ENCODE data around the gene TNFSF9. TPM values are rescaled to one million over a fixed set of nuclear protein-coding genes. Genes with fewer than 3 reads are reported as not detected.
"Not testable (repeated sequence)": the region's sequence is repeated elsewhere in the genome, so short reads cannot be mapped to it uniquely, and the experiment has no call there.

Gene TNFSF9
- total RNA-seq, 2 donors from 2014 or later = 0.27 to 1.8 TPM

- ATAC-seq (ENCODE audit: insufficient number of reproducible peaks, low FRiP score, low read depth) (no peak), DNase-seq (ENCODE audit: low spot score) (no peak)
- Histone ChIP-seq H3K4me3 (no peak overlapping the region), H3K9me3 (no peaks in the 10 kb centered on the region), H3K27ac (no peak overlapping the region), H3K27me3 (replicated peaks; ENCODE audit: insufficient read depth) (no peaks in the 10 kb centered on the region), H3K36me3 (no peaks in the 10 kb centered on the region), H3K4me1 (ENCODE audit: control insufficient read depth in 1 of 2, low read depth in 2 of 2) (peaks cover 0 to 17% of the 10 kb centered on the region in 2 donors)
- TF ChIP-seq, protein P1, sequence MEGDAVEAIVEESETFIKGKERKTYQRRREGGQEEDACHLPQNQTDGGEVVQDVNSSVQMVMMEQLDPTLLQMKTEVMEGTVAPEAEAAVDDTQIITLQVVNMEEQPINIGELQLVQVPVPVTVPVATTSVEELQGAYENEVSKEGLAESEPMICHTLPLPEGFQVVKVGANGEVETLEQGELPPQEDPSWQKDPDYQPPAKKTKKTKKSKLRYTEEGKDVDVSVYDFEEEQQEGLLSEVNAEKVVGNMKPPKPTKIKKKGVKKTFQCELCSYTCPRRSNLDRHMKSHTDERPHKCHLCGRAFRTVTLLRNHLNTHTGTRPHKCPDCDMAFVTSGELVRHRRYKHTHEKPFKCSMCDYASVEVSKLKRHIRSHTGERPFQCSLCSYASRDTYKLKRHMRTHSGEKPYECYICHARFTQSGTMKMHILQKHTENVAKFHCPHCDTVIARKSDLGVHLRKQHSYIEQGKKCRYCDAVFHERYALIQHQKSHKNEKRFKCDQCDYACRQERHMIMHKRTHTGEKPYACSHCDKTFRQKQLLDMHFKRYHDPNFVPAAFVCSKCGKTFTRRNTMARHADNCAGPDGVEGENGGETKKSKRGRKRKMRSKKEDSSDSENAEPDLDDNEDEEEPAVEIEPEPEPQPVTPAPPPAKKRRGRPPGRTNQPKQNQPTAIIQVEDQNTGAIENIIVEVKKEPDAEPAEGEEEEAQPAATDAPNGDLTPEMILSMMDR (IDR thresholded peaks at IDR 0.05) = no peak
Measured at GRCh38 chr19:6534451-6535093, 3.7 kb downstream of the TNFSF9 start.

GRCh38 chr19:6535558-6536137 lies 4.8 kb downstream of the TNFSF9 start:
- H3K27ac ChIP-seq = no peak overlapping the region
- H3K9me3 ChIP-seq = no peaks in the 10 kb centered on the region
- ATAC-seq (ENCODE audit: insufficient number of reproducible peaks, low FRiP score, low read depth) = no peak
- no peak overlapping the region for H3K4me3 ChIP-seq
- peaks cover 0 to 12% of the 10 kb centered on the region in 2 donors for H3K4me1 ChIP-seq (ENCODE audit: control insufficient read depth in 1 of 2, low read depth in 2 of 2)
- H3K36me3 ChIP-seq = no peaks in the 10 kb centered on the region
- DNase-seq (ENCODE audit: low spot score) = no peak
- TF ChIP-seq, protein P1 (IDR thresholded peaks at IDR 0.05) = no peak
- H3K27me3 ChIP-seq (replicated peaks; ENCODE audit: insufficient read depth) = no peaks in the 10 kb centered on the region

GRCh38 chr19:6539514-6539913 lies 8.7 kb downstream of the TNFSF9 start:
- DNase-seq (ENCODE audit: low spot score) (no peak), ATAC-seq (ENCODE audit: insufficient number of reproducible peaks, low FRiP score, low read depth) (no peak)
- TF ChIP-seq, protein P1 (IDR thresholded peaks at IDR 0.05) = no peak

GRCh38 chr19:6540918-6541689 lies 10.3 kb downstream of the TNFSF9 start:
- Histone ChIP-seq H3K27me3 (replicated peaks; ENCODE audit: insufficient read depth) (no peaks in the 10 kb centered on the region), H3K27ac (no peak overlapping the region), H3K9me3 (no peaks in the 10 kb centered on the region), H3K36me3 (no peaks in the 10 kb centered on the region), H3K4me3 (no peak overlapping the region), H3K4me1 (ENCODE audit: control insufficient read depth in 1 of 2, low read depth in 2 of 2) (no peaks in the 10 kb centered on the region)
- DNase-seq (ENCODE audit: low spot score) (no peak), ATAC-seq (ENCODE audit: insufficient number of reproducible peaks, low FRiP score, low read depth) (no peak)
- TF ChIP-seq, protein P1 (IDR thresholded peaks at IDR 0.05) = no peak

More at GRCh38 chr19:6539514-6539913, 8.7 kb downstream of the TNFSF9 start:
- Histone ChIP-seq H3K4me1 (ENCODE audit: control insufficient read depth in 1 of 2, low read depth in 2 of 2) (no peaks in the 10 kb centered on the region), H3K27me3 (replicated peaks; ENCODE audit: insufficient read depth) (no peaks in the 10 kb centered on the region), H3K27ac (no peak overlapping the region), H3K36me3 (no peaks in the 10 kb centered on the region), H3K9me3 (no peaks in the 10 kb centered on the region), H3K4me3 (no peak overlapping the region)

DNA sequence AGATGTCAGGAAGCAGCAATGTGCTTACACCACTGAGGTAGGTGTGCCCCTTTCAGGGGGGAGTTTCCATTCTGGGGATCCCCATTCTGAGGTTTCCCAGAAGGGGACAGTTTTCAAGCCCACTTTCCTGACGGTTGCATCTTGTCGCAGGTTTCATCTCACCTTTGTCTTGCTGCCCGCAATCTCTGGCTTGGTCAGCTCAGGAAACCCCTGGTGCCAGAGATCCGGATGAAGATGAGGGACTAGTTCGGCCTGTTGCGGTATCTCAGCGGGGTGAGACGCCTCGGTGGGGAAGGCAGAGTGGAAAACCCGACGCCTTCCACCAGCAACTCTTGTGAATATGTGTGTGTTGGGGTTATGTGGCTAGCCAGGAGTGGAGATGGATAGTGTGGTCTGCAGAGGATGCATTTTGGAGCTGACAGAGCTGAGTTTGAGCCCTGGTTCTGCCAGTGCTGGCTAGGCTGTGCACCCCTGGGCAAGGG lies 13.1 kb downstream of the TNFSF9 start:
- ATAC-seq (ENCODE audit: insufficient number of reproducible peaks, low FRiP score, low read depth) (no peak), DNase-seq (ENCODE audit: low spot score) (no peak)
- no peak overlapping the region for H3K4me3 ChIP-seq
- TF ChIP-seq, protein P1 (IDR thresholded peaks at IDR 0.05) = no peak
- no peak overlapping the region for H3K27ac ChIP-seq
- H3K27me3 ChIP-seq (replicated peaks; ENCODE audit: insufficient read depth) = no peaks in the 10 kb centered on the region
- H3K9me3 ChIP-seq = no peaks in the 10 kb centered on the region
- no peaks in the 10 kb centered on the region for H3K4me1 ChIP-seq (ENCODE audit: control insufficient read depth in 1 of 2, low read depth in 2 of 2)
- no peaks in the 10 kb centered on the region for H3K36me3 ChIP-seq

DNA sequence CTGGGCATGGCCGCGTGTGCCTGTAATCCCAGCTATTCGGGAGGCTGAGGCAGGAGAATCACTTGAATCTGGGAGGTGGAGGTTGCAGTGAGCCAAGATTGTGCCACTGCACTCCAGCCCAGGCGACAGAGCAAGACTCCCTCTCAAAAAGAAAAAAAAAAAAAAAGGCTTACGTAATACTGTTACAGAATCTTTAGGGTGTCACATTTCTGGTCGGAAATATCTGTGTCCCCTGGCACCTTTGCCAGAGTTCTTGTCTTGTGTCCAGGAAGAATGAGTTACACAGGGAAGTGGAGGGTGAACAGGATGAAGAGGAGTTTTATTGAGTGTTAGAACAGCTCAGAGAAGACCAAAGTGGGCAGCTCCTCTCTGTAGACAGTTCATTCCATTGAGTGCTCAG lies 19.9 kb downstream of the TNFSF9 start:
- DNase-seq (ENCODE audit: low spot score); H3K9me3 ChIP-seq; H3K27ac ChIP-seq; H3K4me1 ChIP-seq (ENCODE audit: control insufficient read depth in 1 of 2, low read depth in 2 of 2); H3K4me3 ChIP-seq; H3K36me3 ChIP-seq; ATAC-seq (ENCODE audit: insufficient number of reproducible peaks, low FRiP score, low read depth); H3K27me3 ChIP-seq (replicated peaks; ENCODE audit: insufficient read depth): not testable (repeated sequence)
